SK-N-SH treated with all-trans-retinoic acid at 6 μM for 48 hours (cell line): Measurements from ENCODE around the gene AUTS2.

ENCODE experiments used
- ZNF70 ChIP-seq: fragments of 450-650 bp; formaldehyde crosslinking; IDR thresholded peaks from 2 replicates; pipeline ENCODE4 v1.5.0; 2020; ENCODE audit warnings: mild to moderate bottlenecking, moderate library complexity
- TF ChIP-seq, protein P1 (sequence below): fragments of 250-450 bp; sonication (Bioruptor Pico); IDR thresholded peaks from 2 replicates; pipeline ENCODE4 v1.8.0; 2020; ENCODE audit warnings: mild to moderate bottlenecking, moderate library complexity, borderline replicate concordance
- TF ChIP-seq, protein P2 (sequence below): fragments of 250-450 bp; sonication (Bioruptor Pico); IDR thresholded peaks from 2 replicates; pipeline ENCODE4 v1.5.0; 2020; ENCODE audit warnings: mild to moderate bottlenecking, moderate library complexity

DNA sequence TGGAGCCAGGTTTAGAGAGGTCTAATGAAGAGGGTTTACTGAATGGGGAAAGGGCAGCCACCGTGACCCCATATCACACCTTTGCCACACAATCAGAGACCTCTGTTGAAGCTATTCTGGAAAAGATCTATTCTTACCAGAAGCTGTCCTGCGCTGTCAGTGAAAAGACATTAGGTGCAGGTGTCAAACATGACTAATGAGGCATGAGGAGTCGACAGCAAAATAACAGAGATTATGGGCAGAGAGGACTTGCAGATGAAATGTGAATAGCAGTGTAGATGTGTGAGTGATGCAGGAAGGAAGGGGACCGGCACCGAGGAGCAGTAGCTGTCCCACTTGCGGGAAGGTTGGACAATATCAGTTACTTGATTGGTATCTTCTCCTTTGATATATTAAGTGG is 906.0 kb downstream of the AUTS2 start:
- TF ChIP-seq, protein P1, sequence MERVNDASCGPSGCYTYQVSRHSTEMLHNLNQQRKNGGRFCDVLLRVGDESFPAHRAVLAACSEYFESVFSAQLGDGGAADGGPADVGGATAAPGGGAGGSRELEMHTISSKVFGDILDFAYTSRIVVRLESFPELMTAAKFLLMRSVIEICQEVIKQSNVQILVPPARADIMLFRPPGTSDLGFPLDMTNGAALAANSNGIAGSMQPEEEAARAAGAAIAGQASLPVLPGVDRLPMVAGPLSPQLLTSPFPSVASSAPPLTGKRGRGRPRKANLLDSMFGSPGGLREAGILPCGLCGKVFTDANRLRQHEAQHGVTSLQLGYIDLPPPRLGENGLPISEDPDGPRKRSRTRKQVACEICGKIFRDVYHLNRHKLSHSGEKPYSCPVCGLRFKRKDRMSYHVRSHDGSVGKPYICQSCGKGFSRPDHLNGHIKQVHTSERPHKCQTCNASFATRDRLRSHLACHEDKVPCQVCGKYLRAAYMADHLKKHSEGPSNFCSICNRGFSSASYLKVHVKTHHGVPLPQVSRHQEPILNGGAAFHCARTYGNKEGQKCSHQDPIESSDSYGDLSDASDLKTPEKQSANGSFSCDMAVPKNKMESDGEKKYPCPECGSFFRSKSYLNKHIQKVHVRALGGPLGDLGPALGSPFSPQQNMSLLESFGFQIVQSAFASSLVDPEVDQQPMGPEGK (CRISPR knock-in tag): no peak
- TF ChIP-seq, protein P2, sequence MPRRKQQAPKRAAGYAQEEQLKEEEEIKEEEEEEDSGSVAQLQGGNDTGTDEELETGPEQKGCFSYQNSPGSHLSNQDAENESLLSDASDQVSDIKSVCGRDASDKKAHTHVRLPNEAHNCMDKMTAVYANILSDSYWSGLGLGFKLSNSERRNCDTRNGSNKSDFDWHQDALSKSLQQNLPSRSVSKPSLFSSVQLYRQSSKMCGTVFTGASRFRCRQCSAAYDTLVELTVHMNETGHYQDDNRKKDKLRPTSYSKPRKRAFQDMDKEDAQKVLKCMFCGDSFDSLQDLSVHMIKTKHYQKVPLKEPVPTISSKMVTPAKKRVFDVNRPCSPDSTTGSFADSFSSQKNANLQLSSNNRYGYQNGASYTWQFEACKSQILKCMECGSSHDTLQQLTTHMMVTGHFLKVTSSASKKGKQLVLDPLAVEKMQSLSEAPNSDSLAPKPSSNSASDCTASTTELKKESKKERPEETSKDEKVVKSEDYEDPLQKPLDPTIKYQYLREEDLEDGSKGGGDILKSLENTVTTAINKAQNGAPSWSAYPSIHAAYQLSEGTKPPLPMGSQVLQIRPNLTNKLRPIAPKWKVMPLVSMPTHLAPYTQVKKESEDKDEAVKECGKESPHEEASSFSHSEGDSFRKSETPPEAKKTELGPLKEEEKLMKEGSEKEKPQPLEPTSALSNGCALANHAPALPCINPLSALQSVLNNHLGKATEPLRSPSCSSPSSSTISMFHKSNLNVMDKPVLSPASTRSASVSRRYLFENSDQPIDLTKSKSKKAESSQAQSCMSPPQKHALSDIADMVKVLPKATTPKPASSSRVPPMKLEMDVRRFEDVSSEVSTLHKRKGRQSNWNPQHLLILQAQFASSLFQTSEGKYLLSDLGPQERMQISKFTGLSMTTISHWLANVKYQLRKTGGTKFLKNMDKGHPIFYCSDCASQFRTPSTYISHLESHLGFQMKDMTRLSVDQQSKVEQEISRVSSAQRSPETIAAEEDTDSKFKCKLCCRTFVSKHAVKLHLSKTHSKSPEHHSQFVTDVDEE: no peak
- no peak for TF ChIP-seq ZNF70 (CRISPR knock-in tag)
